Suprapubic skin (tissue), 4 donors: ENCODE data around the gene KAZN.

Source experiments
- CTCF ChIP-seq, 2 donors: fragments of 200-600 bp in 1 of 2; fragments of 450-650 bp in 1 of 2; sonication (generic) in 1 of 2; IDR thresholded peaks; one replicate each; pipeline ENCODE4 v1.5.1; 2016 to 2019; ENCODE audit warnings: antibody characterized with exemption in 2 of 2, mild to moderate bottlenecking in 1 of 2, moderate library complexity in 1 of 2
- EP300 ChIP-seq: sonication (generic); formaldehyde crosslinking; IDR thresholded peaks from one replicate; pipeline ENCODE4 v1.6.1; 2017; ENCODE audit warnings: antibody characterized with exemption
- POLR2A ChIP-seq, 2 donors: fragments of 450-650 bp; IDR thresholded peaks; one replicate each; pipeline ENCODE4 v1.6.1; 2017; ENCODE audit warnings: antibody characterized with exemption in 2 of 2, mild to moderate bottlenecking in 2 of 2, moderate library complexity in 2 of 2
- POLR2AphosphoS5 ChIP-seq, 3 donors: sonication (generic); formaldehyde crosslinking; IDR thresholded peaks; one replicate each; pipeline ENCODE4 v1.6.1; 2017; ENCODE audit warnings: antibody characterized with exemption in 3 of 3

DNA sequence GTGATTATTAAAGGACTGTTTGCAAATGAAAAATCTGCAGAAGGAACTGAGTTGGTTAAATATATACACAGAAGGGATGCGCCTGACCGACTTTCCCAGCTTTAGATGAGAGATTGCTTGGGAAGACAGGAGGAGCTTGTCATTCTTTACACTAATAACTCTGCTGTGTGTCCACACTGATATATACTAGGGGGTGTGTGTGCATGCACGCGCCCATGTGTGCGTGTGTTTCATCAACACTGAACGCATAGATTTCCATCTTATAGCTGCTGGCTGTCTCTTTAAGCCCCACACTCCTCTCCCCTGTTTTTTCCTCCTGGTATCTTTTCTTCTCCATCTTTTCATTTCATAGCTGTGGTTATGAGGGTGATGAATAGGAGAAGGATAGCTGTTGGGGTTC is 6.9 kb upstream of the KAZN start:
- TF ChIP-seq CTCF (IDR thresholded peaks at IDR 0.05) = no peak
- TF ChIP-seq EP300 = no peak
- no peak for TF ChIP-seq POLR2AphosphoS5 (IDR thresholded peaks at IDR 0.05)
- TF ChIP-seq POLR2A (IDR thresholded peaks at IDR 0.05) = no peak
